ENCODE data around the gene SLC22A12. TPM values are rescaled to one million over a fixed set of nuclear protein-coding genes. Genes with fewer than 3 reads are reported as not detected.

The SLC22A12 gene
- total RNA-seq, 4 donors from 2014 or later, result not detected

DNA sequence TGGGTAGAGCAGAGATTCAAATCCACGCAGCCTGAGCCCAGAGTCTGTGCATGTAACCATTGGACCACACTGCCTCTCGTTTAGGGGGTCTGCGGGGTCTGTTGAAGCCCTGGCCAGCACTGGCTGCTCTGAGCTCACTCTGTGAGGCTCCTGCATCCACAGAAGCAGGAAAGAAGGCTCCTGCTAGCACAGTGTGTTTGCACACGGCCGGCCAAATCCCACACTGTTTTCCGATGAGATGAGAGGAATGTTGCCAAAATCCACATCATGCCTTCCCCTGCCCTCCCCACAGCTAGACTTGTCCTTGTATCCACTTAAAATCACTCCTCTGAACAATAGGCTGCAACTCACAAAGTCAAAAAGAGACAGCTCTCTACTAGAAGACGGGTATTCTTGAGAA is 10.6 kb upstream of the SLC22A12 start:
- TF ChIP-seq POLR2A (IDR thresholded peaks at IDR 0.05), result no peak
- no peak for TF ChIP-seq CTCF (IDR thresholded peaks at IDR 0.05)
- Histone ChIP-seq H3K36me3 (no peaks in the 10 kb centered on the region), H3K4me3 (no peak overlapping the region), H3K27me3 (peaks cover 0 to 4% (median 0%) of the 10 kb centered on the region in 4 donors), H3K27ac (no peak overlapping the region), H3K9me3 (no peaks in the 10 kb centered on the region), H3K4me1 (no peaks in the 10 kb centered on the region)
- WGBS, 2 donors, result 25 to 44% methylated on average over 1 to 7 of the region's 7 CpGs
- intact Hi-C loops (cut with DNase I), result no loop called here
- no peak for DNase-seq

DNA sequence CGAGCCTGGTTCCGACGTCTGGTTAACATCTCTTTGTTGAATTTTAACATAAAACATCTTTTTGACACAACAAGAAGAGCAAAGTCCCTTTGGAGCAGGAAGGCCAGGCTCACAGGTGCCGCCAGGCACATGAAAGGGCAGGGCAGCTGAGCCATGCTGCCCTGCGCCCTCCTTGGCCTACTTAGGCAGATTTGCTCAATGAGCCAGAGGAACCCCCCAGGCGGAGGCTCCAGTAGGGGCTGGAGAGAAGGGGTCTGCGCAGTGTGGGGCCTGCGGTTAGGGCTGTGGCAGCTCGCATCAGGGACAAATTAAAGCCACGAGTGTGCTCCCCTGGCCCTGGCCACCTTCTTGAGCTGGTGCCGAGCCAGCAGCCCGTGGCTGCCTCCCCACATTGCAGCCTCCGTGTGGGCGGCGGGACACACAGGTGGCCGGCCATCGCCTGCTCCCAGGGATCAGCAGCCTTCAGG is 9.9 kb upstream of the SLC22A12 start:
- TF ChIP-seq CTCF (IDR thresholded peaks at IDR 0.05) (no peak), POLR2A (IDR thresholded peaks at IDR 0.05) (no peak)
- Histone ChIP-seq H3K27ac (no peak overlapping the region), H3K27me3 (peaks cover 0 to 4% (median 0%) of the 10 kb centered on the region in 4 donors), H3K4me3 (no peak overlapping the region), H3K4me1 (no peaks in the 10 kb centered on the region), H3K9me3 (no peaks in the 10 kb centered on the region), H3K36me3 (no peaks in the 10 kb centered on the region)
- intact Hi-C loops (cut with DNase I), result no loop called here
- DNase-seq, result no peak
- WGBS, 2 donors, result 89 to 92% methylated on average over 12 to 14 of the region's 17 CpGs

- no peak for DNase-seq
- Histone ChIP-seq H3K4me3 (no peak overlapping the region), H3K27me3 (peaks cover 0 to 4% (median 0%) of the 10 kb centered on the region in 4 donors), H3K9me3 (no peaks in the 10 kb centered on the region), H3K36me3 (no peaks in the 10 kb centered on the region), H3K27ac (no peak overlapping the region), H3K4me1 (no peaks in the 10 kb centered on the region)
- intact Hi-C loops (cut with DNase I), result no loop called here
- 78 to 79% methylated on average over 10 to 15 of the region's 15 CpGs for WGBS, 2 donors
- no peak for TF ChIP-seq POLR2A (IDR thresholded peaks at IDR 0.05)
- no peak for TF ChIP-seq CTCF (IDR thresholded peaks at IDR 0.05)
Measured at GRCh38 chr11:64582885-64583284, 8.1 kb upstream of the SLC22A12 start.

GRCh38 chr11:64583296-64584262 is 7.4 kb upstream of the SLC22A12 start:
- WGBS, 2 donors, result 76 to 84% methylated on average over 20 to 24 of the region's 28 CpGs
- no peak for TF ChIP-seq POLR2A (IDR thresholded peaks at IDR 0.05)
- TF ChIP-seq CTCF (IDR thresholded peaks at IDR 0.05), result no peak
- peaks cover 0 to 4% (median 0%) of the 10 kb centered on the region in 4 donors for H3K27me3 ChIP-seq
- H3K4me3 ChIP-seq, result no peak overlapping the region
- no peak for DNase-seq
- intact Hi-C loops (cut with DNase I), result no loop called here
- H3K27ac ChIP-seq, result no peak overlapping the region
- H3K9me3 ChIP-seq, result peaks cover 0 to 5% (median 1%) of the 10 kb centered on the region in 3 donors
- H3K4me1 ChIP-seq, result no peaks in the 10 kb centered on the region
- H3K36me3 ChIP-seq, result no peaks in the 10 kb centered on the region

DNA sequence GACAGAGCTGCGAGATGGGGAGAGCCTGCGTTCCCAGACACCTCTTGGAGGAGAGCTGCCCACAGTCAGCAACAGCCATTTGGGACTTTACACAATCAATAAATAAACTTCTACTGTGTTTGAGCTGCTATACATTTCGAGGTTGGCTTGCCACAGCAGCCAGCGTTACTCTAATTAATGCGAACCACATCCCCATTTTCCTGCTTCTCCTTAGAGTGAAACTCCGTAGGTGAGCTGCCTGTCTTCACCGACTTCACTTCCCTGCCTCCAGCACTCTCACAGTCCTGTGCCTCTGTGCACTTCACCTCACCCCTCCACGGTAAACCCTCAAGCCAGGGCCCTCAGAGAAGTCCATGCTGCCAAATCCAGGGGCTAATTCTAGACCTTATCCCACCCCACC is 5.9 kb upstream of the SLC22A12 start:
- Histone ChIP-seq H3K4me3 (no peak overlapping the region), H3K27ac (no peak overlapping the region), H3K36me3 (no peaks in the 10 kb centered on the region), H3K9me3 (peaks cover 0 to 15% (median 10%) of the 10 kb centered on the region in 3 donors), H3K27me3 (peaks cover 0 to 4% (median 0%) of the 10 kb centered on the region in 4 donors), H3K4me1 (no peaks in the 10 kb centered on the region)
- TF ChIP-seq POLR2A (IDR thresholded peaks at IDR 0.05), result no peak
- no peak for TF ChIP-seq CTCF (IDR thresholded peaks at IDR 0.05)
- DNase-seq, result no peak
- intact Hi-C loops (cut with DNase I), result no loop called here
- WGBS, 2 donors, result 64 to 70% methylated on average over 8 of the region's 8 CpGs
